Measurements from ENCODE around the gene PLAC8. TPM values are rescaled to one million over a fixed set of nuclear protein-coding genes. Genes with fewer than 3 reads are reported as not detected.
A peak's percentile ranks its signal among the peaks of the same experiment; 100 is the strongest.
"Not testable (repeated sequence)": the region's sequence is repeated elsewhere in the genome, so short reads cannot be mapped to it uniquely, and the experiment has no call there.

The PLAC8 gene
- total RNA-seq, 2 experiments from 2014 or later, result 249 to 259 TPM

- no peak overlapping the region for H3K4me3 ChIP-seq (ENCODE audit: low read length)
- no peak overlapping the region for H3K27ac ChIP-seq (ENCODE audit: low read depth in 1 of 2, low read length in 2 of 2)
- no peaks in the 10 kb centered on the region for H3K36me3 ChIP-seq (ENCODE audit: insufficient read depth, low read length)
- TF ChIP-seq, protein P1, sequence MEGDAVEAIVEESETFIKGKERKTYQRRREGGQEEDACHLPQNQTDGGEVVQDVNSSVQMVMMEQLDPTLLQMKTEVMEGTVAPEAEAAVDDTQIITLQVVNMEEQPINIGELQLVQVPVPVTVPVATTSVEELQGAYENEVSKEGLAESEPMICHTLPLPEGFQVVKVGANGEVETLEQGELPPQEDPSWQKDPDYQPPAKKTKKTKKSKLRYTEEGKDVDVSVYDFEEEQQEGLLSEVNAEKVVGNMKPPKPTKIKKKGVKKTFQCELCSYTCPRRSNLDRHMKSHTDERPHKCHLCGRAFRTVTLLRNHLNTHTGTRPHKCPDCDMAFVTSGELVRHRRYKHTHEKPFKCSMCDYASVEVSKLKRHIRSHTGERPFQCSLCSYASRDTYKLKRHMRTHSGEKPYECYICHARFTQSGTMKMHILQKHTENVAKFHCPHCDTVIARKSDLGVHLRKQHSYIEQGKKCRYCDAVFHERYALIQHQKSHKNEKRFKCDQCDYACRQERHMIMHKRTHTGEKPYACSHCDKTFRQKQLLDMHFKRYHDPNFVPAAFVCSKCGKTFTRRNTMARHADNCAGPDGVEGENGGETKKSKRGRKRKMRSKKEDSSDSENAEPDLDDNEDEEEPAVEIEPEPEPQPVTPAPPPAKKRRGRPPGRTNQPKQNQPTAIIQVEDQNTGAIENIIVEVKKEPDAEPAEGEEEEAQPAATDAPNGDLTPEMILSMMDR (IDR thresholded peaks at IDR 0.05), result no peak
- Mint-ChIP-seq H3K4me3 (no peak overlapping the region), H3K27ac (no peak overlapping the region), H3K4me1 (ENCODE audit: low read depth) (no peaks in the 10 kb centered on the region), H3K9me3 (no peaks in the 10 kb centered on the region), H3K36me3 (ENCODE audit: low read depth) (no peaks in the 10 kb centered on the region), H3K27me3 (no peaks in the 10 kb centered on the region)
- H3K4me1 ChIP-seq (ENCODE audit: insufficient read depth, low read length), result no peaks in the 10 kb centered on the region
- H3K27me3 ChIP-seq (ENCODE audit: control insufficient read depth in 1 of 2, insufficient read depth in 2 of 2, low read length in 2 of 2), result no peaks in the 10 kb centered on the region
- CTCF ChIA-PET, result no interaction called here
- H3K9me3 ChIP-seq (ENCODE audit: control insufficient read depth in 1 of 2, insufficient read depth in 1 of 2, low read length in 2 of 2), result no peaks in the 10 kb centered on the region
- intact Hi-C loops (cut with DNase I, micrococcal nuclease), result no loop called here
- POLR2A ChIA-PET, result interaction anchor here (1.2 to 2.2 kb wide), 2 partner anchors 8 to 34 kb away, joined by 3 to 7 read pairs; no protein-coding TSS in a partner anchor
- DNase-seq, result no peak
- ATAC-seq (ENCODE audit: poor library complexity), result no peak
These were observed 32.3 kb upstream of the PLAC8 start for GRCh38 chr4:83146841-83147240.

- H3K4me1 ChIP-seq (ENCODE audit: insufficient read depth, low read length); H3K9me3 Mint-ChIP-seq; H3K27ac ChIP-seq (ENCODE audit: low read depth in 1 of 2, low read length in 2 of 2); H3K27ac Mint-ChIP-seq; H3K27me3 ChIP-seq (ENCODE audit: control insufficient read depth in 1 of 2, insufficient read depth in 2 of 2, low read length in 2 of 2); H3K27me3 Mint-ChIP-seq; H3K4me3 Mint-ChIP-seq; H3K4me1 Mint-ChIP-seq (ENCODE audit: low read depth); H3K4me3 ChIP-seq (ENCODE audit: low read length); intact Hi-C loops (cut with DNase I, micrococcal nuclease); H3K36me3 ChIP-seq (ENCODE audit: insufficient read depth, low read length); H3K36me3 Mint-ChIP-seq (ENCODE audit: low read depth); H3K9me3 ChIP-seq (ENCODE audit: control insufficient read depth in 1 of 2, insufficient read depth in 1 of 2, low read length in 2 of 2): not testable (repeated sequence)
- POLR2A ChIA-PET, result interaction anchor here (1.2 to 2.2 kb wide), 2 partner anchors 9 to 33 kb away, joined by 3 to 7 read pairs; no protein-coding TSS in a partner anchor
- ATAC-seq (ENCODE audit: poor library complexity) (peak; percentile 63), DNase-seq (peak in 7 of 14 experiments; percentile 7 to 51 (median 30))
- CTCF ChIA-PET, result interaction anchor here (0.7 to 1.7 kb wide), 8 partner anchors 24 to 138 kb away, joined by 3 to 6 read pairs (median 4); partner anchors contain the start of genes COQ2 and PLAC8
These were observed 31.2 kb upstream of the PLAC8 start for GRCh38 chr4:83145776-83146175.

DNA sequence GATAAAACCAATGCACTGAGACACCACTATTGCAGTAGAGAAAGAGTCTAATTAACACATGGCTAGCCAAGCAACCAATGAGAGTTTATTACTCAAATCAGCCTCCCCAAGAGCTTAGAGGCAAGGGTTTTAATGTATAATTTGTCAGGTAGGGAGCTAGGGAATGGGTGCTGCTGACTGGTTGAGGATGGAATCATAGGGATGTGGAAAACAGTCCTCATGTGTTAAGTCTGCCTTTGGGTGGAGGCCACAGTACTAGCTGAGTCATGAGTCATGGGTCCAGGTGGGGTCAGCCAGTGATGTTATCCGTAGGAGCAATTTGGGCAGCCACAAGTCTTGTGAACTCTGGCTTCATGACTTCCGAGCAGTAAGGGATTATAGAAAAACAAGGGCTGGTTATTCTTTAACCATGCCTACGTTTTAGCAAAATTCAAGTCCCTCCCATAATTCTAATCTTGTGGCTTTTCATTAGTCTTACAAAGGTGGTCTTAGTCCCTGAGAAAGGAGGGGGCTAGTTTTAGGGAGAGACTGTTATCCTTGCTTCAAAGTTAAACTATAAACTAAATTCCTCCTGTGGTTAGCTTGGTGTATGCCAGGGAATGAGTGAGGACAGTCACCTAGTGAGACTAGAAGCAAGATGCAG is 25.1 kb upstream of the PLAC8 start:
- no peak overlapping the region for H3K27ac ChIP-seq (ENCODE audit: low read depth in 1 of 2, low read length in 2 of 2)
- Mint-ChIP-seq H3K36me3 (ENCODE audit: low read depth) (no peaks in the 10 kb centered on the region), H3K27me3 (no peaks in the 10 kb centered on the region), H3K4me1 (ENCODE audit: low read depth) (peaks cover 20% of the 10 kb centered on the region), H3K9me3 (peaks cover 4% of the 10 kb centered on the region), H3K27ac (no peak overlapping the region), H3K4me3 (no peak overlapping the region)
- no peaks in the 10 kb centered on the region for H3K27me3 ChIP-seq (ENCODE audit: control insufficient read depth in 1 of 2, insufficient read depth in 2 of 2, low read length in 2 of 2)
- peaks cover 4% of the 10 kb centered on the region for H3K4me1 ChIP-seq (ENCODE audit: insufficient read depth, low read length)
- no peak for ATAC-seq (ENCODE audit: poor library complexity)
- TF ChIP-seq, protein P1 (IDR thresholded peaks at IDR 0.05), result no peak
- intact Hi-C loops (cut with DNase I, micrococcal nuclease), result no loop called here
- H3K4me3 ChIP-seq (ENCODE audit: low read length), result no peak overlapping the region
- H3K9me3 ChIP-seq (ENCODE audit: control insufficient read depth in 1 of 2, insufficient read depth in 1 of 2, low read length in 2 of 2), result peaks cover 0 to 8% of the 10 kb centered on the region in 2 experiments
- POLR2A ChIA-PET, result no interaction called here
- H3K36me3 ChIP-seq (ENCODE audit: insufficient read depth, low read length), result no peaks in the 10 kb centered on the region
- CTCF ChIA-PET, result interaction anchor here (1.0 kb wide), 1 partner anchor 121 kb away, joined by 4 read pairs; no protein-coding TSS in a partner anchor
- no peak for DNase-seq
